Endothelial cell of umbilical vein (primary cell): ENCODE data around the gene PTPRD.

Source experiments
- CTCF ChIP-seq, 2 donors: IDR thresholded peaks; 1 replicate in 1 of 2; 2 replicates in 1 of 2; pipeline ENCODE4 v1.5.1; 2011; ENCODE audit warnings: low read length in 2 of 2, mild to moderate bottlenecking in 2 of 2, moderate library complexity in 2 of 2, control low read depth in 1 of 2, inconsistent platforms in 1 of 2, low read depth in 1 of 2; ENCODE audit not compliant: insufficient read depth in 1 of 2; ENCODE audit errors: extremely low read depth in 1 of 2
- EZH2 ChIP-seq: IDR thresholded peaks from 2 replicates; pipeline ENCODE4 v1.6.1; 2012; ENCODE audit warnings: borderline replicate concordance, low read depth, mild to moderate bottlenecking, moderate library complexity, low read length, inconsistent platforms; ENCODE audit not compliant: severe bottlenecking
- GATA2 ChIP-seq: IDR thresholded peaks from 2 replicates; pipeline ENCODE4 v1.7.0; 2011; ENCODE audit warnings: low read depth, mild to moderate bottlenecking, moderate library complexity, mixed read lengths, low read length; ENCODE audit not compliant: insufficient read length, insufficient read depth
- JUN ChIP-seq: IDR thresholded peaks from 2 replicates; pipeline ENCODE4 v1.6.1; 2011; ENCODE audit warnings: borderline replicate concordance, low read depth; ENCODE audit not compliant: insufficient read length, insufficient read depth
- MAX ChIP-seq: IDR thresholded peaks from 2 replicates; pipeline ENCODE4 v1.6.1; 2011; ENCODE audit not compliant: insufficient read depth, insufficient read length
- MYC ChIP-seq: IDR thresholded peaks from one replicate; pipeline ENCODE4 v1.6.1; 2011; ENCODE audit warnings: mild to moderate bottlenecking, low read depth, low read length
- POLR2A ChIP-seq: IDR thresholded peaks from 2 replicates; pipeline ENCODE4 v1.6.1; 2012; ENCODE audit warnings: low read depth, mild to moderate bottlenecking, control low read depth, low read length
- POLR2AphosphoS5 ChIP-seq: IDR thresholded peaks from 2 replicates; pipeline ENCODE4 v1.6.1; 2012; ENCODE audit warnings: low read depth, mild to moderate bottlenecking, control low read depth, low read length, moderate library complexity; ENCODE audit not compliant: insufficient read depth

- TF ChIP-seq CTCF (IDR thresholded peaks at IDR 0.05; ENCODE audit: extremely low read depth in 1 of 2, insufficient read depth in 1 of 2, low read depth in 1 of 2, low read length in 2 of 2) (no peak), POLR2A (no peak), EZH2 (no peak), POLR2AphosphoS5 (no peak), MYC (no peak), JUN (no peak), MAX (no peak), GATA2 (no peak)
Observed at GRCh38 chr9:10135553-10135952, 477.2 kb downstream of the PTPRD start.
